Heart left ventricle (tissue), 13 donors: Measurements from ENCODE around the gene SF3A2.

Experiments
- POLR2A ChIP-seq, 2 donors: fragments of 450-650 bp; IDR thresholded peaks; one replicate each; pipeline ENCODE4 v1.6.1; 2017; ENCODE audit warnings: antibody characterized with exemption in 2 of 2, mild to moderate bottlenecking in 2 of 2, moderate library complexity in 2 of 2
- TF ChIP-seq, protein P1 (sequence below), 12 donors: fragments of 200-600 bp; sonication (generic) in 4 of 12; IDR thresholded peaks; one replicate each; pipeline versions ENCODE4 v1.5.0 to v1.8.0; 2018 to 2022; ENCODE audit warnings: antibody characterized with exemption in 12 of 12, mild to moderate bottlenecking in 5 of 12
- donor health status: ischemic (EF 13 %, LVEDD 7.1; RV severe dilation, severe dysfunction).
- donor health status: DM: no; HTN: yes; CAD: no.
- donor health status: DM: no; HTN: no; CAD: no.
- donor health status: ischemic (EF 25% LVEDD 6.9; RV normal size, moderate dysfunction).
- donor health status: ischemic (EF 25% LVEDD 5.7; RV mildly dilated, moderate dysfunction).
- donor health status: ischemic (EF 35%, LVEDD 5.7; RV mildly dilated, moderate dysfunction).
- donor health status: nonischemic (EF 11% LVEDD 7.7; RV severe dilation, severe dysfunction).
- donor health status: DM: yes; HTN: yes; CAD: no.
- donor health status: PGD.
- donor health status: ischemic (EF 29% LVEDD 5.4; RV normal size, mild dysfunction).
- donor health status: nonischemic (EF 23%, LVEDD 6.1; RV moderate dilation, normal function).

DNA sequence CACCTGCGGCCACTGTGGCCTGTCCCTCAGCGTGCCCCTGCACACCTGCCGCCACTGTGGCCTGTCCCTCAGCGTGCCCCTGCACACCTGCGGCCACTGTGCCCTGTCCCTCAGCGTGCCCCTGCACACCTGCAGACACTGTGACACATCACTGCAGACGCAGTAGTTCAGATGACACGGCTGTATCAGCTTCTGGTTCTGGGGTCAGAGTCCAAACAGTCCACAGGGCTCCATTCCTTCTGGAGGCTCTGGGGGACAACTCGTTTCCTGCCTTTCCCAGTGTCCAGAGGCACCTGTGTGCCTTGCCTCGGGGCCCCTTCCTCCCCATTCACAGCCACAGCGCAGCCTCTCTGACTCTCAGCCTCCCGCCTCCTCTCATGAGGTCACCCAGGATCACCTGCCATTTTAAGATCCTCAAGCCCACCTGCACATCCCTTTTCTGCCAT, 5.5 kb downstream of the SF3A2 start:
- TF ChIP-seq POLR2A (IDR thresholded peaks at IDR 0.05): no peak
- TF ChIP-seq, protein P1, sequence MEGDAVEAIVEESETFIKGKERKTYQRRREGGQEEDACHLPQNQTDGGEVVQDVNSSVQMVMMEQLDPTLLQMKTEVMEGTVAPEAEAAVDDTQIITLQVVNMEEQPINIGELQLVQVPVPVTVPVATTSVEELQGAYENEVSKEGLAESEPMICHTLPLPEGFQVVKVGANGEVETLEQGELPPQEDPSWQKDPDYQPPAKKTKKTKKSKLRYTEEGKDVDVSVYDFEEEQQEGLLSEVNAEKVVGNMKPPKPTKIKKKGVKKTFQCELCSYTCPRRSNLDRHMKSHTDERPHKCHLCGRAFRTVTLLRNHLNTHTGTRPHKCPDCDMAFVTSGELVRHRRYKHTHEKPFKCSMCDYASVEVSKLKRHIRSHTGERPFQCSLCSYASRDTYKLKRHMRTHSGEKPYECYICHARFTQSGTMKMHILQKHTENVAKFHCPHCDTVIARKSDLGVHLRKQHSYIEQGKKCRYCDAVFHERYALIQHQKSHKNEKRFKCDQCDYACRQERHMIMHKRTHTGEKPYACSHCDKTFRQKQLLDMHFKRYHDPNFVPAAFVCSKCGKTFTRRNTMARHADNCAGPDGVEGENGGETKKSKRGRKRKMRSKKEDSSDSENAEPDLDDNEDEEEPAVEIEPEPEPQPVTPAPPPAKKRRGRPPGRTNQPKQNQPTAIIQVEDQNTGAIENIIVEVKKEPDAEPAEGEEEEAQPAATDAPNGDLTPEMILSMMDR (IDR thresholded peaks at IDR 0.05): no peak
